Epidermal melanocyte (primary cell): ENCODE data around the gene CD300A.
"Not testable (repeated sequence)": the region's sequence is repeated elsewhere in the genome, so short reads cannot be mapped to it uniquely, and the experiment has no call there.

Experiments
- DNase-seq: peaks from one replicate; pipeline ENCODE4 v3.0.0; 2011; ENCODE audit warnings: low spot score; ENCODE audit not compliant: insufficient read length

CD300A gene

GRCh38 chr17:74518413-74518981 lies 52.1 kb downstream of the CD300A start:
- not testable (repeated sequence) for DNase-seq

- DNase-seq: no peak
Measured at GRCh38 chr17:74520016-74520434, 53.6 kb downstream of the CD300A start.

- no peak for DNase-seq
Measured at GRCh38 chr17:74520790-74521480, 54.5 kb downstream of the CD300A start.

- no peak for DNase-seq
Measured at GRCh38 chr17:74521701-74522201, 55.3 kb downstream of the CD300A start.

- DNase-seq: no peak
Measured at GRCh38 chr17:74522381-74523105, 56.1 kb downstream of the CD300A start.

GRCh38 chr17:74523308-74523707 lies 56.9 kb downstream of the CD300A start:
- DNase-seq: no peak

- DNase-seq: no peak
Measured at GRCh38 chr17:74524653-74525464, 58.4 kb downstream of the CD300A start.

- DNase-seq: no peak
Measured at GRCh38 chr17:74525465-74525725, 59.0 kb downstream of the CD300A start.

- DNase-seq: no peak
Measured at GRCh38 chr17:74525781-74526288, 59.4 kb downstream of the CD300A start.

GRCh38 chr17:74526681-74527080 lies 60.2 kb downstream of the CD300A start:
- no peak for DNase-seq

- DNase-seq: no peak
Measured at GRCh38 chr17:74527081-74527480, 60.6 kb downstream of the CD300A start.

- no peak for DNase-seq
Measured at GRCh38 chr17:74527756-74528155, 61.3 kb downstream of the CD300A start.

GRCh38 chr17:74528491-74529199 lies 62.2 kb downstream of the CD300A start:
- DNase-seq: no peak

- no peak for DNase-seq
Measured at GRCh38 chr17:74529243-74529642, 62.8 kb downstream of the CD300A start.

- no peak for DNase-seq
Measured at GRCh38 chr17:74530831-74531150, 64.4 kb downstream of the CD300A start.

GRCh38 chr17:74531231-74531761 lies 64.9 kb downstream of the CD300A start, which contains the start of gene CD300LB:
TSS of gene CD300LB (minus strand) at chr17:74531475. CDS start at chr17:74531350, 125 bp downstream.
- DNase-seq: no peak

GRCh38 chr17:74532115-74532514 lies 65.7 kb downstream of the CD300A start:
- no peak for DNase-seq
